SK-N-SH (cell line): ENCODE measurements around the gene PLEKHA6. TPM values are rescaled to one million over a fixed set of nuclear protein-coding genes. Genes with fewer than 3 reads are reported as not detected.

Experiments
- CTCF ChIA-PET: fragments of 300-600, 350-600 bp; formaldehyde crosslinking; extraction: SDS; loops from one replicate; lab custom pipeline; 2021; lab: Yijun Ruan, JAX
- POLR2A ChIA-PET: fragments of 350-600 bp; sonication (Branson Sonifier 250); formaldehyde crosslinking; extraction: SDS; loops from one replicate; lab custom pipeline; 2020; ENCODE audit warnings: antibody characterized with exemption, inconsistent platforms; lab: Yijun Ruan, JAX
- DNase-seq: peaks from one replicate; pipeline ENCODE4 v3.0.0; 2012
- H2AFZ ChIP-seq: fragments of 200-600 bp; sonication (generic); 2 replicates; pipeline ENCODE4 v1.8.1; 2016; ENCODE audit warnings: antibody characterized with exemption, mild to moderate bottlenecking, low read depth
- H3F3A ChIP-seq: fragments of 200-600 bp; sonication (generic); replicated peaks from 2 replicates; pipeline ENCODE3; 2016; ENCODE audit warnings: antibody characterized with exemption, mild to moderate bottlenecking; ENCODE audit not compliant: insufficient read depth
- H3K27ac ChIP-seq, 2 experiments: fragments of 200-500 bp in 1 of 2; fragments of 200-600 bp in 1 of 2; sonication (Bioruptor generic) in 1 of 2; sonication (generic), shearing (Covaris generic) in 1 of 2; 2 replicates each; pipeline versions ENCODE4 v1.5.1 to v1.6.1; 2014 to 2016; ENCODE audit warnings: low read depth in 2 of 2, inconsistent platforms in 1 of 2, low read length in 1 of 2, mild to moderate bottlenecking in 1 of 2, mixed read lengths in 1 of 2
- H3K27me3 ChIP-seq: fragments of 200-600 bp; sonication (generic), shearing (Covaris generic); 2 replicates; pipeline ENCODE4 v1.6.1; 2016; ENCODE audit warnings: mixed run types; ENCODE audit not compliant: insufficient read depth
- H3K36me3 ChIP-seq, 2 experiments: fragments of 200-500 bp in 1 of 2; fragments of 200-600 bp in 1 of 2; sonication (Bioruptor generic) in 1 of 2; sonication (generic) in 1 of 2; replicated peaks in 1 of 2; 2 replicates each; pipeline versions ENCODE3 to v1.5.1; 2014 to 2016; ENCODE audit warnings: low read length in 1 of 2, mild to moderate bottlenecking in 1 of 2; ENCODE audit not compliant: insufficient read depth in 2 of 2, control insufficient read depth in 1 of 2
- H3K4me1 ChIP-seq, 2 experiments: fragments of 200-500 bp in 1 of 2; fragments of 200-600 bp in 1 of 2; sonication (Bioruptor generic) in 1 of 2; sonication (generic), shearing (Covaris generic) in 1 of 2; 2 replicates each; pipeline versions ENCODE4 v1.5.1 to v1.6.1; 2014 to 2016; ENCODE audit warnings: low read depth in 1 of 2, low read length in 1 of 2, mixed run types in 1 of 2; ENCODE audit not compliant: insufficient read depth in 2 of 2, control insufficient read depth in 1 of 2
- H3K4me2 ChIP-seq: fragments of 200-600 bp; sonication (generic), shearing (Covaris generic); 2 replicates; pipeline ENCODE4 v1.6.1; 2017; ENCODE audit warnings: mixed run types
- H3K4me3 ChIP-seq, 2 experiments: fragments of 200-500 bp in 1 of 2; fragments of 200-600 bp in 1 of 2; sonication (Bioruptor generic) in 1 of 2; sonication (generic), shearing (Covaris generic) in 1 of 2; 2 replicates each; pipeline versions ENCODE4 v1.5.1 to v1.8.1; 2014 to 2016; ENCODE audit warnings: low read depth in 2 of 2, inconsistent platforms in 1 of 2, low read length in 1 of 2, mild to moderate bottlenecking in 1 of 2, mixed read lengths in 1 of 2, moderate library complexity in 1 of 2
- H3K79me2 ChIP-seq: fragments of 200-600 bp; sonication (generic); 2 replicates; pipeline ENCODE4 v1.8.1; 2017; ENCODE audit warnings: mild to moderate bottlenecking; ENCODE audit not compliant: insufficient read depth
- H3K9ac ChIP-seq: fragments of 200-600 bp; sonication (generic); 2 replicates; pipeline ENCODE4 v1.6.1; 2017; ENCODE audit warnings: mixed run types
- H3K9me2 ChIP-seq: fragments of 200-600 bp; sonication (generic); 2 replicates; pipeline ENCODE4 v1.6.1; 2017; ENCODE audit warnings: mixed run types
- H3K9me3 ChIP-seq: fragments of 200-600 bp; sonication (generic); 2 replicates; pipeline ENCODE4 v1.6.1; 2017; ENCODE audit warnings: mixed run types, mild to moderate bottlenecking, moderate library complexity
- H4K20me1 ChIP-seq: fragments of 200-600 bp; sonication (generic); 2 replicates; pipeline ENCODE4 v1.6.1; 2017; ENCODE audit warnings: mild to moderate bottlenecking, mixed run types; ENCODE audit not compliant: insufficient read depth
- CHD2 ChIP-seq: fragments of 150-350 bp; IDR thresholded peaks from 2 replicates; pipeline ENCODE4 v1.6.1; 2018; ENCODE audit warnings: low read length; ENCODE audit not compliant: partially characterized antibody
- GATA2 ChIP-seq: sonication (generic); formaldehyde crosslinking; IDR thresholded peaks from 2 replicates; pipeline ENCODE4 v1.5.0; 2020; ENCODE audit warnings: mild to moderate bottlenecking, missing genetic modification reagents
- JUND ChIP-seq: IDR thresholded peaks from 2 replicates; pipeline ENCODE4 v1.4.0; 2012
- MEF2A ChIP-seq: IDR thresholded peaks from 2 replicates; pipeline ENCODE4 v1.4.0; 2012; ENCODE audit warnings: low read depth, borderline replicate concordance
- MXI1 ChIP-seq: IDR thresholded peaks from 2 replicates; pipeline ENCODE4 v1.6.1; 2012; ENCODE audit warnings: mild to moderate bottlenecking, low read depth, low read length, improper control_type of control experiment
- RCOR1 ChIP-seq: fragments of 150-350 bp; IDR thresholded peaks from 2 replicates; pipeline ENCODE4 v1.6.1; 2017; ENCODE audit warnings: antibody characterized with exemption, low read length
- RFX5 ChIP-seq: IDR thresholded peaks from 2 replicates; pipeline ENCODE4 v1.6.1; 2012; ENCODE audit warnings: mild to moderate bottlenecking, improper control_type of control experiment, low read length
- RXRA ChIP-seq: IDR thresholded peaks from 2 replicates; pipeline ENCODE4 v1.4.0; 2012; ENCODE audit warnings: low read depth, mild to moderate bottlenecking, borderline replicate concordance
- SIN3A ChIP-seq: IDR thresholded peaks from 2 replicates; pipeline ENCODE4 v1.6.1; 2012; ENCODE audit warnings: low read depth, mild to moderate bottlenecking, low read length, moderate library complexity, borderline replicate concordance
- TAF1 ChIP-seq: IDR thresholded peaks from 2 replicates; pipeline ENCODE4 v1.6.1; 2012; ENCODE audit warnings: low read depth, mild to moderate bottlenecking, low read length, moderate library complexity, borderline replicate concordance
- TCF12 ChIP-seq: IDR thresholded peaks from 2 replicates; pipeline ENCODE4 v1.4.0; 2012
- TEAD4 ChIP-seq: IDR thresholded peaks from 2 replicates; pipeline ENCODE4 v1.4.0; 2012; ENCODE audit warnings: mild to moderate bottlenecking, borderline replicate concordance; ENCODE audit not compliant: insufficient read depth
- USF1 ChIP-seq: IDR thresholded peaks from 2 replicates; pipeline ENCODE4 v1.4.0; 2012; ENCODE audit warnings: low read depth, borderline replicate concordance
- YY1 ChIP-seq: IDR thresholded peaks from 2 replicates; pipeline ENCODE4 v1.4.0; 2012; ENCODE audit warnings: low read depth, mild to moderate bottlenecking
- WGBS: methylation state at CpG from one replicate; pipeline ENCODE4 v1.1.6; 2017; ENCODE audit warnings: low lambda C conversion rate; 5-methylcytosine and 5-hydroxymethylcytosine counted together
- polyA plus RNA-seq, 3 experiments: library from polyadenylated mRNA; depleted of rRNA; stranded (reverse); fragments of >200 nt; gene quantifications; 2 replicates each; pipeline ENCODE4 v1.2.3, GENCODE V29; 2012

PLEKHA6 gene
- polyA plus RNA-seq, 1 of the 3 experiments (the other 2 are of a cell fraction): 1.2 TPM

- H3F3A ChIP-seq: no peaks in the 10 kb centered on the region
- H3K9me3 ChIP-seq: no peaks in the 10 kb centered on the region
- no peak for DNase-seq
- H4K20me1 ChIP-seq: no peaks in the 10 kb centered on the region
- H3K9ac ChIP-seq: no peak overlapping the region
- ChIA-PET POLR2A (interaction anchor here (0.5 to 0.9 kb wide), 2 partner anchors 69 to 162 kb away, joined by 3 read pairs; no protein-coding TSS in a partner anchor), CTCF (interaction anchor here (1.2 to 8.0 kb wide), 4 partner anchors 8 to 225 kb away, joined by 4 to 75 read pairs (median 8); partner anchors contain the start of gene PLEKHA6)
- H3K36me3 ChIP-seq: no peaks in the 10 kb centered on the region
- 87% methylated on average over 5 of the region's 5 CpGs for WGBS
- H3K4me1 ChIP-seq: peaks cover 9 to 52% of the 10 kb centered on the region in 2 experiments; a peak in 2 of 4 replicates
- H3K27me3 ChIP-seq: no peaks in the 10 kb centered on the region
- no peak overlapping the region for H2AFZ ChIP-seq
- no peak overlapping the region for H3K4me3 ChIP-seq
- H3K9me2 ChIP-seq: no peaks in the 10 kb centered on the region
- no peak overlapping the region for H3K27ac ChIP-seq
- TF ChIP-seq RFX5 (no peak), JUND (no peak), CHD2 (no peak), TEAD4 (no peak)
- no peak overlapping the region for H3K4me2 ChIP-seq
- H3K79me2 ChIP-seq: no peaks in the 10 kb centered on the region
Measured at GRCh38 chr1:204353213-204353910, 6.4 kb downstream of the PLEKHA6 start.

- 40% methylated on average over 19 of the region's 20 CpGs for WGBS
- H3K36me3 ChIP-seq: no peaks in the 10 kb centered on the region
- peak overlapping the region; percentile 40 for H3K9ac ChIP-seq
- peak overlapping the region in 1 of 2 experiments; percentile 87; a peak in 3 of 4 replicates for H3K27ac ChIP-seq
- no peaks in the 10 kb centered on the region for H4K20me1 ChIP-seq
- CTCF ChIA-PET: interaction anchor here (0.6 to 8.0 kb wide), 12 partner anchors 9 to 188 kb away, joined by 3 to 75 read pairs (median 4); partner anchors contain the start of gene PLEKHA6
- peak overlapping the region; percentile 74 for H3K4me2 ChIP-seq
- POLR2A ChIA-PET: interaction anchor here (1.0 to 3.8 kb wide), 11 partner anchors 8 to 103 kb away, joined by 3 to 25 read pairs (median 4); partner anchors contain the start of gene PLEKHA6
- H3K9me2 ChIP-seq: no peaks in the 10 kb centered on the region
- peak overlapping the region in 1 of 2 experiments; percentile 40; a peak in 2 of 4 replicates for H3K4me3 ChIP-seq
- H3K27me3 ChIP-seq: no peaks in the 10 kb centered on the region
- no peak for TF ChIP-seq TAF1
- TF ChIP-seq TCF12: 0 out of 2 replicates have a peak, but pooled peaks have one; percentile 13
- peak; percentile 28; the same call in 1 of the 2 replicates for TF ChIP-seq RCOR1
- TF ChIP-seq SIN3A: 0 out of 2 replicates have a peak, but pooled peaks have one; percentile 43
- no peak for TF ChIP-seq USF1
- TF ChIP-seq GATA2: no peak
- peak; percentile 98 for TF ChIP-seq MXI1
- TF ChIP-seq RXRA: no peak
- no peak for TF ChIP-seq MEF2A
- peak; percentile 89 for TF ChIP-seq YY1
- TF ChIP-seq, all 33 proteins: peak for 5
- Histone ChIP-seq H3K4me1 (peaks cover 9 to 51% of the 10 kb centered on the region in 2 experiments; a peak in 2 of 4 replicates), H3K9me3 (no peaks in the 10 kb centered on the region), H2AFZ (peak overlapping the region; percentile 85; the same call in 1 of the 2 replicates), H3K79me2 (no peaks in the 10 kb centered on the region), H3F3A (no peaks in the 10 kb centered on the region)
- peak; percentile 90 for DNase-seq
Measured at GRCh38 chr1:204350857-204351573, 8.7 kb downstream of the PLEKHA6 start.
